GM21360 (cell line): Measurements from ENCODE around the gene SLC43A2.
A peak's percentile ranks its signal among the peaks of the same experiment; 100 is the strongest.
"Not testable (repeated sequence)": the region's sequence is repeated elsewhere in the genome, so short reads cannot be mapped to it uniquely, and the experiment has no call there.

ENCODE experiments used
- ATAC-seq: cut with Tn5 transposase; IDR thresholded peaks from one replicate; pipeline ENCODE4 v1.9.1; 2021; ENCODE audit warnings: mild to moderate bottlenecking, moderate library complexity; ENCODE audit not compliant: unreplicated experiment

SLC43A2 gene

GRCh38 chr17:1627982-1628855 lies at the start of gene SLC43A2:
TSS of gene SLC43A2 (minus strand) at chr17:1628834. CDS start at chr17:1627874, 960 bp downstream.
- ATAC-seq = peak; percentile 45

- no peak for ATAC-seq
Observed at GRCh38 chr17:1676401-1676800, 47.8 kb upstream of the SLC43A2 start.

DNA sequence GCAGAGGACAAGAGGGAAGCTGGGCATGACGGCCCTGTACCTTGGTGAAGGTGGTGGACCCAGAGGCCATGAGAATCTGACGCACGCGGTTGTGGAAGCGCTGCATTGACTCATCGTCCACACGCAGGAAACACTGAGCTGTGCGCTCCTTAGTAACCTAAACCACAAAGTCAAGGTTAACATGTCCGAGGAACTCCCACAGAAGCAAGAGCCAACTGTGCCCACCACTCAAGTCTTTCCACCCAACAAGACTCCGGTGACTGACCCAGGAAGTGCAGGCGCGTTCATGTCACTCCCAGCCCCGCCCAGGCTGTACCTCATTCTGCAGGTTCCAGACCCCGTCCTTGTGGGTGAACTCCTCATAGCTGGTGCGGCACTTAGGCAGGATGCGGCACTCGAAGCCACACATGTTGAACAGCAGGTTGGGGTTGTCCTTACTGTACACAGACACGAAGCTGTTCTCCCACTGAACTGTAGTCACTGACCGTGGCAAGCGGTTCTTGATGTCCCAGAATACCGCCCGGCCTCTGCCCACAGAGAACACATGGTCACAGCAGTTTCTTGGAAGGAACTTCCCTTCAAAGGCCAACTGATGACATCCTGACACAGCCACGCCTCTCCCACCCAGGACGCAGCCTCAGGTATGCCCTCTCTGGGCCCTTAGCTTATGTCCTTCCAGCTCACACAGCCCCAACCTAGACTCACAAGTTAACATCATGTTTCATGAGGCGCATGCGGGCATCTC lies 44.6 kb upstream of the SLC43A2 start:
- ATAC-seq = no peak

- not testable (repeated sequence) for ATAC-seq
Observed at GRCh38 chr17:1663934-1664333, 35.3 kb upstream of the SLC43A2 start.

DNA sequence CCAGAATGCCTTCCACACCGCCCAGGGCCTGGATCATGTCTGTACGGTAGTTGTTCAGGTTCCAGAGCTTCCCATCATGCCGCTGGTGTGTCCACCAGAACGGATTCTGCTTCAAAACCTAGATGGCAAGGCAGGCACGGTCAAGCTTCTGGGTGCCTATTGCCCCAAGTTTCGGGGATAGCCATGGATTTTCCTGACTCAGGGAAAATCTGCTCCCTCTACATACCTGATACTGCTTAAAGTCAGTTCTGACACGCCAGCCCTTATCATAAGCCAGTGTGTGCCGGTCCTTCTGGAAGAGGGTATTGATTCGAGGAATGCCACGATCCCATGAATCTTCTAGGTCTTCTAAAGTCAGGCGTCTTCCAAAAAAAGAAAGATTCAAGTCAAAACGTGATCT lies 32.4 kb upstream of the SLC43A2 start:
- no peak for ATAC-seq

DNA sequence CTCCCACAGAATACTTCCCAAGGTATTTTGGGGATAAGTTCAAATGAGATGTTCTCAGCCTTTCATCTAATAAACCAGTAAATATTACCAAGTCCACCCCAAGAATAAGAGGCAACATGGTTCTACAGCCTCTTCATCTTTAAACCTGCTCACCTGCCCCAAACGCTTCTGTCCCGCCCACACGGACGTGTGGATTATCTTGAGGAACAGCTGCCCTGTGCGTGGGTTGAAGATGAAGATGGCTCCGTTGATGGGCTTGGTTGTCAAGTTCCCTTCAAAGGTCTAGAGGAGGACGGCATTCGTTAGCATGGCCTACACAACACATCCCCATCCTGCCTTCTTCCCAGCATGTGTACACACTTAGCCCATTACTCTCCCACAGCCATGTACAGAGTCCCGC lies 29.5 kb upstream of the SLC43A2 start:
- no peak for ATAC-seq

DNA sequence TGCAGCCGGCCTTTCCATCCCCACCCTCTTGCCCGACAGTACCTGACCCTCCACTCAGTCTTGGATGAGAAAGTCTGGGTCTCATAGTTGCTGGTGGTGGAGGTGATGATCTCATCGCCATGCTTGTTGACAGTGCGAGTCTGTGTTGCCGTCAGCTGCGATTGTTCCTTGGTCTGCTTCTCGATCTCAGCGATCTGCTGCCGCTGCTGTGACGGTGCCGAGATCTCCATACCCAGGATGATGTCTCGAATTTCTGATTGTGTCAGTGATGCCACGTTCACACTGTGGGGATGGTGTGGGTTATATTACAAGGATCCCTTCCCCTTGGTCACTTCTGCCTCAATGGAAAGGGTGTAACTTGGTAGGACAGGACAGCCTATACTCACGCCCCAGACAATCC lies 25.1 kb upstream of the SLC43A2 start:
- ATAC-seq = no peak

GRCh38 chr17:1652794-1653193 lies 24.2 kb upstream of the SLC43A2 start:
- not testable (repeated sequence) for ATAC-seq

- no peak for ATAC-seq
Observed at GRCh38 chr17:1651559-1651844, 22.9 kb upstream of the SLC43A2 start.

GRCh38 chr17:1650731-1651558 lies 22.3 kb upstream of the SLC43A2 start:
- no peak for ATAC-seq

GRCh38 chr17:1649844-1650501 lies 21.3 kb upstream of the SLC43A2 start, which contains the start of gene RILP:
TSS of gene RILP (minus strand) at chr17:1649866. CDS start at chr17:1649804, 62 bp downstream.
- ATAC-seq = no peak

GRCh38 chr17:1648963-1649843 lies 20.6 kb upstream of the SLC43A2 start:
- peak; percentile 45 for ATAC-seq

DNA sequence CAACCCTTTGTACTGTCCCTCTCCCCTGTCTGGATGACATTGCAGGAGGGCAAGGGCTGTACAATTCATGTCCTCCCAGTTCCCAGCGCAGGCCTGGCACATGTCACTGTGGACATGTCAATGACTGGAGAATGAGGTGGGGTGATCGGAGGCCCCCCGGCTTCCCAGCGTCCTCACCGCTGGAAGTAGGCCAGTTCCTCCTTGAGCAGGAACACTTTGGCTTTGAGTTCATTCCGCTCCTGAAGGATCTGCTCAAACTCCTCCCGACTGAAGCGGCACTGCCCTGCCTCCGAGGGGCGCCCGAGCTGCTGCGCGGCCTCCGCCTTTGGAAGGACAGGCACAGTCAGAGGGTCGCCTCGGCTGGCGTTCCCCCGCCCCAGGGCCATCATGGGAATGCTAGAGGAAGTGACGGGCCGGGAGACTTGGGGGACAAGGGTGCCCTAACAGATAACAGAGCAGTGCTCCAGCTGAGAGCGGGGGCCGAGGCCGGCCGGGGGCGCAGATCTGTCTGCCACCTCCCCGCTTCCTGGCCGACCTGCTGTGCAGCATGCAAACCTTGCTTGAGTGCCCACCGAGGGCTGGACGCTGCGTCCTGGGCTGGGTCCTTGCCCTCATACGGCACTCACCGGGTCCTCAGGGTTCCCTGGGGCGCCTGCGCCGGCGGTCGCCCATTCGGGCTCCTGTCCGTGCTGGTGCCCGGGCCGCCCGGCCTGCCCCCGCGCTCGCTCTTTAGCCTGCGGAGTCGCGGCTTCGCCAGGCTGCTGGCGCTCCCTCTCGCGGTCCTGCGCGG lies 19.7 kb upstream of the SLC43A2 start:
- ATAC-seq = no peak

DNA sequence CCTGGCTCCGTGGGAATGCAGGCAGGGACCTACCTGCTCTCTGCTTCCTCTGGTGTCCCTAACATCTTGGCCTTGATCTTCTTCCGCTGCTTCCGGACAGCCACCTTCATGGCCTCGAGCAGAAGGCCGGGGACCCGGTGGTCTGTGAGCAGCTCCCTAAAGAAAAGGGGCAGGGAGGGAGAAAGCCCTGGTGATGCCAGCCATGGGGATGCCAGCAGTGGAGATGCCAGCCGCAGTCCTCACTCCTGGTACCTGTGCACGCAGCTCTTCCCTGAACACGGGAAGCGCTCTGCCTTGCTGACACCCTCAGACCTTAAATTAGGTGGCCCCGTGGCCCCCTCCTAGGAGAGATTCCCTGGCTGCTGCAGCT lies 19.2 kb upstream of the SLC43A2 start:
- ATAC-seq = no peak

DNA sequence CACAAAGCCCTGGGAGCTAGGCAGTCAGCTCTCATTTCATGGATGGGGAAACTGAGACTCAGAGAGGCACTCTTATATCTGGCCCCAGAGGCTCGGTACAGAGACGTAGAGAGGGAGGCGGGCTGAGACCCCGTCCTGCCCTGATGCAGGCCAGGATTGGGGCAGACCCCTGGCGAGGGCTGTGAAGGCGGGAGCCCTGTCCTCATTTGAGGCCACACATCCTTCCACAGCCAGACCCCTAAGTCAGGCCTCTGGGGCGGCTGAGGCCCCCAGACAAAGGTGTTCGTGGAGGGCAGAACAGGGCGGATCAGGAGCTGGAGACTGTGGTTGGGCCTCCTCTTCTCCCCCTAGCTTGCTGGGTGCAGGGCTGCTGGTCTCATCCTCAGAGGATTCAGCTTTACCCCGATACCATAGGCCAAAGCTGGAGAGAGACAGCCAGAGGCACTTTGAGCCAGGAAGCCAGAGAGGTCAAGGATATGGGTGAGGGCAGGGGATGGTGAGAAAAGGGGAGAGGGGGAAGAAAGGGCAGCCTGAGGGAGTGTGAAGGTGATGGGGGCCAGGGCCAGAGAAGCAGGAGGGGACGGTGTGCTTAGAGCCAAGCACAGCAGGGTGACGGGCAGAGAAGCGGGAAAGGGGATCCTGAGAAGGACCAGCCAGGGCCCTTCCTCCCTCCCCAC lies 17.7 kb upstream of the SLC43A2 start:
- no peak for ATAC-seq

DNA sequence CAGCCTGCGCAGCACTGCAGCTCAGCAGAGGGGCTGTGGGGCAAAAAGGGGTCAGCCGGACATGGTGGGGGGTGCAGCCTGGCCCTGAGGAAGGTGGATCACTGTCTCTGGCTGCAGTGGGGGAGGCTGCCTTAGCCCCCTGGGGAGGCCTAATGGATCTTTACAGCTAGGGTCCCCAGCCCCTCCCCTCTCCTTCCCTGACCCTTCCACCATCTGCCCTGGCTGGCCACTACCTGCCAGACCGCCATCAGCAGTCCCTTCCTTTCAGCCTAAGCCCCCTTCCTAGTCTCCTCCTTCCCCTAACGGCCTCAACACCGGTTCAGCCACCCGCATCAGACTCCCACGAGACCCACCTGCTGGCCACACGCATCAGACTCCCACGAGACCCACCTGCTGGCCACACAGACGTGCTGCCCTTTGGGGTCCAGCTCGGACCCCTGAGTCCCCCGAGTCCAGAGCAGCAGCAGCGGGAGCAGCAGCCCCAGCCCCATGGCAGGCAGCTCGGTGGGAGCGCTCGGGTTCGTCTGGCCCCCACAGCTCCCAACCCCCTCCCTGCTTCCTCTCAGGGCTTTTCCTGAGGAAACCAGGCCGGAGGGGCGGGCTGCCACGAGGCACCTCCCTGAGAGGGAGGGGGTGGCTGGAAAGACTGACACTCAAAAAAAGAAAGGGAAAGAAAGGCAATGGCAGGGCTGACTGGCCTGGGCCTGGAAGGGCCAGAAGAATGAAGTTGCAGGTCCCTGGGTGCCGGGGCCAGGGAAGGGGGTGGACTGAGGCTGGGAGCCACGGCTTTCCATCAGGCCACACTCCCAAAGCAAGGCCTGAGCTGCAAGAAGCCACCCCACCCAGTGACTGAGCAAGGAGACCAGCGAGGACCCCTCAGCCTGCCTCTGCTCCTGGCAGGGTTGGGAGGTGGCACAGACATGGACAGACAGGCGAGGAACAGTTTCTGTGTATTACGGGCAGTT lies 16.9 kb upstream of the SLC43A2 start, which contains the start of gene SCARF1:
SCARF1 (minus strand) TSS at position 526 of the 965 bp plus-strand sequence; CDS start at position 491, 35 bp downstream.
- ATAC-seq = no peak
